HEK293 (cell line): ENCODE measurements around the gene AFDN.

Source experiments
- CTCF ChIP-seq: fragments of 450-650 bp; formaldehyde crosslinking; IDR thresholded peaks from 2 replicates; pipeline ENCODE4 v1.5.1; 2016; ENCODE audit warnings: missing biosample characterization, missing genetic modification characterization
- GLI4 ChIP-seq: fragments of 450-650 bp; formaldehyde crosslinking; IDR thresholded peaks from 2 replicates; pipeline ENCODE4 v1.5.1; 2016; ENCODE audit warnings: missing biosample characterization, missing genetic modification characterization
- KLF9 ChIP-seq: fragments of 450-650 bp; formaldehyde crosslinking; IDR thresholded peaks from 2 replicates; pipeline ENCODE4 v1.5.1; 2016; ENCODE audit warnings: missing biosample characterization, missing genetic modification characterization, low read depth
- ZBTB7A ChIP-seq: fragments of 450-650 bp; formaldehyde crosslinking; IDR thresholded peaks from 2 replicates; pipeline ENCODE4 v1.5.1; 2016; ENCODE audit warnings: low read depth, missing biosample characterization, missing genetic modification characterization
- TF ChIP-seq, protein P1 (sequence below): fragments of 450-650 bp; formaldehyde crosslinking; IDR thresholded peaks from 2 replicates; pipeline ENCODE4 v1.5.1; 2016; ENCODE audit warnings: missing biosample characterization, missing genetic modification characterization, borderline replicate concordance

DNA sequence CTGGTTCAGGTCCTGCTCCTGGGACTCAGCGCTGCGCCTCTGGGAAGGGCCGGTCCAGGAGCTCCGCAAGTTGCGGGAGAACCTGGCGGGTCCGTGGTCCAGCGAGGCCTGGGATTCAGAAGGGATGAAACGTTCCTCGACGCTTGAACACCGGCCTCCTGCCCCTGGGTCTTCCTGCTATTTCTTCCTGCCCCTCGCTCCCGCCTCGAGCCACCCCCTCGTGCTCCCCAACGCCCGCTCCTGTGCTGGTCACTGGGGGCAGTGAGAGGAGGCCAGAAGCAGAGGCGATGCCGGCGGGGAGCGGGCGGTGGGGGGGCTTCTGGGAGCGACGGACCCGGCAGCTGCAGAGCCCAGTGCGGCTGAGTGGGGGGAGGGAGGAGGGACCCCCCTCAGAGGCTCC lies 150.0 kb downstream of the AFDN start:
- no peak for TF ChIP-seq KLF9 (tag by site-specific recombination)
- no peak for TF ChIP-seq ZBTB7A
- no peak for TF ChIP-seq CTCF
- TF ChIP-seq GLI4 (tag by site-specific recombination): no peak
- TF ChIP-seq, protein P1, sequence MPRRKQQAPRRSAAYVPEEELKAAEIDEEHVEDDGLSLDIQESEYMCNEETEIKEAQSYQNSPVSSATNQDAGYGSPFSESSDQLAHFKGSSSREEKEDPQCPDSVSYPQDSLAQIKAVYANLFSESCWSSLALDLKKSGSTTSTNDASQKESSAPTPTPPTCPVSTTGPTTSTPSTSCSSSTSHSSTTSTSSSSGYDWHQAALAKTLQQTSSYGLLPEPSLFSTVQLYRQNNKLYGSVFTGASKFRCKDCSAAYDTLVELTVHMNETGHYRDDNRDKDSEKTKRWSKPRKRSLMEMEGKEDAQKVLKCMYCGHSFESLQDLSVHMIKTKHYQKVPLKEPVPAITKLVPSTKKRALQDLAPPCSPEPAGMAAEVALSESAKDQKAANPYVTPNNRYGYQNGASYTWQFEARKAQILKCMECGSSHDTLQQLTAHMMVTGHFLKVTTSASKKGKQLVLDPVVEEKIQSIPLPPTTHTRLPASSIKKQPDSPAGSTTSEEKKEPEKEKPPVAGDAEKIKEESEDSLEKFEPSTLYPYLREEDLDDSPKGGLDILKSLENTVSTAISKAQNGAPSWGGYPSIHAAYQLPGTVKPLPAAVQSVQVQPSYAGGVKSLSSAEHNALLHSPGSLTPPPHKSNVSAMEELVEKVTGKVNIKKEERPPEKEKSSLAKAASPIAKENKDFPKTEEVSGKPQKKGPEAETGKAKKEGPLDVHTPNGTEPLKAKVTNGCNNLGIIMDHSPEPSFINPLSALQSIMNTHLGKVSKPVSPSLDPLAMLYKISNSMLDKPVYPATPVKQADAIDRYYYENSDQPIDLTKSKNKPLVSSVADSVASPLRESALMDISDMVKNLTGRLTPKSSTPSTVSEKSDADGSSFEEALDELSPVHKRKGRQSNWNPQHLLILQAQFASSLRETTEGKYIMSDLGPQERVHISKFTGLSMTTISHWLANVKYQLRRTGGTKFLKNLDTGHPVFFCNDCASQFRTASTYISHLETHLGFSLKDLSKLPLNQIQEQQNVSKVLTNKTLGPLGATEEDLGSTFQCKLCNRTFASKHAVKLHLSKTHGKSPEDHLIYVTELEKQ (tag by site-specific recombination): no peak
